HG02885 (cell line): Measurements from ENCODE around the gene TNFAIP8.
A peak's percentile ranks its signal among the peaks of the same experiment; 100 is the strongest.

Experiments
- ATAC-seq: cut with Tn5 transposase; IDR thresholded peaks from one replicate; pipeline ENCODE4 v1.9.1; 2021; ENCODE audit warnings: mild to moderate bottlenecking; ENCODE audit not compliant: unreplicated experiment, poor library complexity

TNFAIP8 gene

GRCh38 chr5:119328753-119329602, 26.8 kb upstream of the TNFAIP8 start:
- ATAC-seq, result no peak

GRCh38 chr5:119329666-119330065, 26.2 kb upstream of the TNFAIP8 start:
- no peak for ATAC-seq

- no peak for ATAC-seq
These were observed 25.2 kb upstream of the TNFAIP8 start for GRCh38 chr5:119330367-119331183.

- no peak for ATAC-seq
These were observed 24.2 kb upstream of the TNFAIP8 start for GRCh38 chr5:119331566-119332095.

GRCh38 chr5:119332208-119332607, 23.6 kb upstream of the TNFAIP8 start:
- ATAC-seq, result no peak

GRCh38 chr5:119332978-119333401, 22.8 kb upstream of the TNFAIP8 start:
- peak; percentile 22 for ATAC-seq

GRCh38 chr5:119333421-119333851, 22.4 kb upstream of the TNFAIP8 start:
- ATAC-seq, result peak; percentile 33

GRCh38 chr5:119335261-119335677, 20.6 kb upstream of the TNFAIP8 start:
- ATAC-seq, result no peak

- ATAC-seq, result no peak
These were observed 19.6 kb upstream of the TNFAIP8 start for GRCh38 chr5:119336262-119336661.

- no peak for ATAC-seq
These were observed 18.8 kb upstream of the TNFAIP8 start for GRCh38 chr5:119336845-119337580.

- ATAC-seq, result no peak
These were observed 17.4 kb upstream of the TNFAIP8 start for GRCh38 chr5:119338326-119338946.

GRCh38 chr5:119339344-119339743, 16.5 kb upstream of the TNFAIP8 start:
- no peak for ATAC-seq

GRCh38 chr5:119339965-119340364, 15.9 kb upstream of the TNFAIP8 start:
- no peak for ATAC-seq

- peak; percentile 62 for ATAC-seq
These were observed 15.1 kb upstream of the TNFAIP8 start for GRCh38 chr5:119340597-119341218.

GRCh38 chr5:119341452-119342349, 14.1 kb upstream of the TNFAIP8 start:
- peak; percentile 58 for ATAC-seq

- no peak for ATAC-seq
These were observed 13.4 kb upstream of the TNFAIP8 start for GRCh38 chr5:119342406-119342805.

GRCh38 chr5:119343052-119343451, 12.8 kb upstream of the TNFAIP8 start:
- ATAC-seq, result no peak

GRCh38 chr5:119343766-119344165, 12.1 kb upstream of the TNFAIP8 start:
- ATAC-seq, result peak; percentile 30
